HG03521 (cell line): ENCODE measurements around the gene SLC18B1.
"Not testable (repeated sequence)": the region's sequence is repeated elsewhere in the genome, so short reads cannot be mapped to it uniquely, and the experiment has no call there.

Experiments used
- ATAC-seq: cut with Tn5 transposase; IDR thresholded peaks from one replicate; pipeline ENCODE4 v1.9.1; 2021; ENCODE audit warnings: mild to moderate bottlenecking, moderate library complexity; ENCODE audit not compliant: unreplicated experiment

SLC18B1 gene

GRCh38 chr6:132800656-132801055 is 2.2 kb upstream of the SLC18B1 start:
- no peak for ATAC-seq

- ATAC-seq = peak; percentile 82
These were observed 567 bp upstream of the SLC18B1 start for GRCh38 chr6:132798869-132799538.

- no peak for ATAC-seq
These were observed 3.0 kb downstream of the SLC18B1 start for GRCh38 chr6:132795461-132795860.

DNA sequence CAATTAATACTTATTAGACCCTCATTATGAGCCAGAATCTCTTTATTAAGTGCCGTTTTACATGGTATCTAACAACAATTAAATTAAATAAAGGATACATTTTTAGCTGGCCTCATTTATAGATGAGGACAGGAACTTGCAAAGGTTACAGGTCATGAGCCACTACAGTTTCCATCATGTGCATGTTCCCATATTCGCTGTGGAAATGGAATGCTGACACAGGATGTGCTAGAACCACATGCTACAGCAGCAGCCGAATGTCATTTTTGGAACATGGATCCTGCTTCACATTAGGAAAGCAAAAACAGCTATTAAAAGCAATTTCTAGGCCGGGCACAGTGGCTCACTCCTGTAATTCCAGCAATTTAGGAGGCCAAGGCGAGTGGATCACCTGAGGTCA is 5.9 kb downstream of the SLC18B1 start:
- ATAC-seq = no peak

DNA sequence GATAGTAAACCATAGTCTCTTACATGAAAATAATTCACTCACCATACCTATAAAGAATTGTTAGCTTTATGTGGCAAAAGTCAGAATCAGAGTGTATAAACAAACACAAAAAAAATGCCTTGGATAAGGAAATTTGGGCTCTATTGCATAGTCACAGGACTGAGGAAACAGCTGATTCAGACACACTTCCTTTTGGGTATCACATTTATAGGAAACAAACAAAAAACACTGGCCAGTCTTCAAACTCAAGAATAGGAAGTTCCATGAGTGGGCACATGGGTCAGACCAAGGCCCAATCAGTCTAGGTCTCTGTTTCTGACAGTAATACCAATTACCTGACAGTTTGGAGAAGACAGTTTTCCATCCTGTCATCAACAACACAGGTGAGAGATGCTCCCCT is 8.0 kb downstream of the SLC18B1 start:
- no peak for ATAC-seq

DNA sequence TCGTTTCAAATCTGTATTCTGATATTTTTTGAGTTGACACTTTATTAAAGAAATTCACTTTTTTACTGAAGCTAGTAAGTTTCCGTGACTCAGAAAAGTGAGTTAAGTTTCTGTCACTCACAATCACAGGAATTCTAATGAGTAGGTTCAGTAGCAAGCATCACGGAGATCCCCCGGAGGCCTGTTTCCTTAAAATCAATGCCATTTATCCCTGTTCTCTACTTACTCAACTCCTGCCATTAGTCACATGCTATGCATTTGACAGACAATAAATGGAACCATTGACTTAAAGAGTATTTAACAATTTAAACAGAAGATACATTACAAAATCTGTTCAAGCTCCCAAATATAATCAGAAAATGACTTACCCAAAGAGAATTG is 9.1 kb downstream of the SLC18B1 start:
- no peak for ATAC-seq

DNA sequence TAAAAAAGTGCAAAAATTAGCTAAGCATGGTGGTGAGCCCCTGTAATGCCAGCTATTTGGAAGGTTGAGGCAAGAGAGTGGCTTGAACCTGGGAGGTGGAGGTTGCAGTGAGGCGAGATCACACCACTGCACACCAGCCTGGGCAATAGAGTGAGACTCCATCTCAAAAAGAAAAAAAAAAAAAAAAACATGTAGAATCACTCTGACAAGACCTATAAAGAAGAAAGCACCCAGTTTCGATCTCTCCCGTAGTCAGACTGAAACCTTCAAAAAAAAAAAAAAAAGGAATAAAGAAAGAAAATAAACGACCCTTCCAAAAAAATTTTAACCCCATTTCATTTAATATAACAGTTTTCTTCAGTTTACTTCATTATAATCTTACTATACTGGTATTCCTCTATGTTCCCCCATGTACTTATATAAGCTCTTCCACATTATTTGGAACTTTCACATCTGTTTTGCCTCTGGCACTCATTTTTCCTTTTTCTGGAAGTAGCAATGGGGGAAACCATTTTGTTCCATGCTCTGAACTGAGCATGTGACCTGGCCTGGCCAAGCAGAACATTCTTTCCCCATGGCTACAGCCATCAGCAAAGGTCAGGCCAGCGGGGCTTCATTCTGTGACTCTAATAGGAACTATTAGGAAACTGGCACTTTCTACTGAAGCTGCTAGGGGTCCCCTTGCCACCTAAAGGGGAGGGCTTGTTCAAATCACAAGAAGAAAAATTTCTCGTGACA is 9.6 kb downstream of the SLC18B1 start:
- no peak for ATAC-seq

DNA sequence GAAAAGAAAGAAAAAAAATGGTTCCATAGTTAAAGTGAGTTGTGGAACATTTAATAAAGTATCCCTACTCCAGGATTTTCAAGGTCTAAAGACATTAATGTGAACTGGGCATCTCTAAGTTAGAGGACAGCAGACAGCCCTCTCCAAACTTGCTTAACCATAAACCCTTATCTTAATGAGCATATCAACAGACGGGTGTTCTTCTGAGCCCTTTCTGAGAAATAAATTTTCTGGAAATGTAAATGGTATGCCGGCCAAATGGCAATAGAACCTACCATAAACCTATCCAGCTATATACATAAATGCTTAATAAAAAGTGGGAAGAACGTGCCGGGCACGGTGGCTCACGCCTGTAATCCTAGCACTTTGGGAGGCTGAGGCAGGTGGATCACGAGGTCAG is 12.5 kb downstream of the SLC18B1 start:
- ATAC-seq = no peak

DNA sequence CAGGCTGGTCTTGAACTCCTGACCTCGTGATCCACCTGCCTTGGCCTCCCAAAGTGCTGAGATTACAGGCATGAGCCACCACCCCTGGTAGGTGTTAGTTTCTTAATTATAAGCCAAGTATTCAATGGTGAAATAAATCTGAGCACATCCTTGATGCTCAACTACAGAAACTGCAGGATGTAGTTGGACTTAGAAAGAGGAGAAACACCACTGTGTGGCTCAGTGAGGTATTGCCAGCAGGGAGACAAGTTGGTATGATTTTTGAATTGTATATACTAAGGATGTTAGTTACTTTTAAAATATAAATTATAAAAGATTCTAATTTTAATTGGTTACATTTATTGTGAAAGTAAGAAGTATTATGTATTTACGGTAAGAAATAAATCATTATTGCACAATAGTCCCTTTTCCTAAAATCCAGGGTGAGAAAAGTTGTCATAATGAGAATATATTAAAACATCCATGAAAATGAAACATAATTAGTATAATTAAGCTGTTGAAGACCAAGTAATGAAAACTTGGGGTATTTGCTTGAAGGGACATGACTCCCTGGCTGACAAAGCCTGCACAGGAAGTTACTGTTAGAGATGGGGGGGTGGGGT is 17.6 kb downstream of the SLC18B1 start:
- ATAC-seq = peak; percentile 69

DNA sequence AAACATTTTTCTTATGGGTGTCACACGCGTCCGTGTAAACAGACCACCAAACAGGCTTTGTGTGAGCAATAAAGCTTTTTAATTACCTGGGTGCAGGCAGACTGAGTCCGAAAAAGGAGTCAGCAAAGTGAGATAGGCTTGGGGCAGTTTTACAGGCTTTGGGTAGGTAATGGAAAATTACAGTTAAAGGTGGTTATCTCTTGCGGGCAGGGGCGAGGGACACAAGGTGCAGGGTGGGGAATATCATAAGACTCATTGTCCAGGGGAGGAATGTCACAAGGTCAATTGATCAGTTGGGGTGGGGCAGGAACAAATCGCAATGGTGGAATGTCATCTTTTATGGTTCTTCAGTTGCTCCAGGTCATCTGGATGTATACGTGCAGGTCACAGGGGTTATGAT is 20.6 kb downstream of the SLC18B1 start:
- ATAC-seq = not testable (repeated sequence)

DNA sequence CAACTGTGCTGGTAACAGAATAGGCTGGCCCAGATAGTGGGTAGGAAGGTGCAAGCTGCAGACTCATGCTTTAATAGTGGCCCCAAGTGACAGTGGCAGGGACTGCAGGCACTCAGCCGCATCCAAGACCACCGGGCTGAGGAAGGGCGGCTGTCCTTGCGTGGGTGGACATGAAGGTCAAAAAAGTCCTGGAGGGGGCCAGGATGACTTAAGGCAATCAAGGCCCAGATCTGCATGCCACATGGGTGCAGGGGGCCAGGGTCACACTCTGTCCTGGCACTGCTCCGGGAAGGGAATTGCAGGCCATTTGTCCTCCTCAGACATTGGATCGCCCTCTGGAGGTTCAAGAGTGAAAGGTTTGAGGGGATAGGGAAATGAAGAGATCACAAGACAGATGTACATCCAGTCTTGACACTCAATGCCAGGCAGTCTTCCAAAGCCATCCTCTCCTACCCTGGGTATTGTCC is 30.4 kb downstream of the SLC18B1 start:
- peak; percentile 83 for ATAC-seq

GRCh38 chr6:132765560-132765959 is 32.9 kb downstream of the SLC18B1 start:
- ATAC-seq = no peak

- ATAC-seq = no peak
These were observed 34.1 kb downstream of the SLC18B1 start for GRCh38 chr6:132764370-132764769.

GRCh38 chr6:132763269-132763668 is 35.2 kb downstream of the SLC18B1 start:
- ATAC-seq = peak; percentile 87

DNA sequence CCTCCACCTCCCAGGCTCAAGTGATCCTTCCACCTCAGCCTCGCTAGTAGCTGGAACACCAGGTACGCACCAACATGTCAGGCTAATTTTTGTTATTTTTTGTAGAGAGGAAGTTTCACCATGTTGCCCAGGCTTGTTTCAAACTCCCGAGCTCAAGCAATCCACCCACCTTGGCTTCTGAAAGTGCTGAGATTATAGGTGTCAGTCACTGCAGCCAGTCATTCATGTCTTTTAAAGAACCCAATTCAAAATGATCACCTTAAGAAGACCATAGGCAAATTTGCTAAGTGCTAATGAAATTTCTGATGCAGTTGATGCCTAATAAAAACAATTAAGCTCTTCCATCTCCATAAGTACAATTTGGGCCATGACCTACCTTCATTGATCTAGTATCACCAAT is 38.2 kb downstream of the SLC18B1 start:
- no peak for ATAC-seq

DNA sequence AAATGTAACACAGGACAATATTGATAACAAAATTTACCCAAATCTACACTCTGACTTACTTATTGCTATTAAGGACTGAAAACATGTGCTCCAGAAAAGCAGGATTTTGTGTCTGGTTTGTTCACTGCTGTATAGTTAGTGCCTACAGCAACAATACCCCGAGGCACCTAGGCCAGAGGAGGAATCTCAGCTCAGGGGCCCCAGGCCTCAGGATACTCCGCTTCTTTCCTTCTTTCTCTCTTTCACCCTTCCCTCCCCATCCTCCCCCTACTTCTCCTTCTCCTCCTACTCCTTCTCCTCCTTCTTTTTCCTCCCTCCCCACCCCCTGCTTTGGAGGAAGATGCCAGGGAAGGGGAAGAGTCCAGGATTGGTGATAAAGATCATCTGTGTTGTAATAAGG is 39.7 kb downstream of the SLC18B1 start:
- ATAC-seq = no peak

- no peak for ATAC-seq
These were observed 46.2 kb downstream of the SLC18B1 start for GRCh38 chr6:132752255-132752654.

DNA sequence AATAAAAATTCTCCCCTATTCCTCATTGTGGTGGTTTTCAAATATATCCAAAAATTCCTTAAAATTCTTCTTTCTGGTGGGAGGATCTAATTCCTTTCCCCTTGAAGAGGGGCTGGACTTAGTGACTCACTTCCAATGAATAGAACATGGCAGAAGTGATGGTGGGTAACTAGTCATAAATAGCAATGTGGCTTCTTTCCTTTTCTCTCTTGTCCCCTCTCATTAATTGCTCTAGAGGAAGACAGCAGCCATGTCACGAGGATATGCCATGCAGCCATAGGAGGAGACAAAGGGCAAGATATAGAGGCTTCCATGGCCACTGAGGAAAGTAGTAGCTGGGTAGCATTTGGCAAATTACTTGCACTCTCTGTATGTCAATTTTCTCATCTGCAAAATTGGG is 46.6 kb downstream of the SLC18B1 start:
- no peak for ATAC-seq

- ATAC-seq = no peak
These were observed 47.1 kb downstream of the SLC18B1 start for GRCh38 chr6:132751306-132751705.

- peak; percentile 86 for ATAC-seq
These were observed 47.8 kb downstream of the SLC18B1 start for GRCh38 chr6:132750455-132751248.

DNA sequence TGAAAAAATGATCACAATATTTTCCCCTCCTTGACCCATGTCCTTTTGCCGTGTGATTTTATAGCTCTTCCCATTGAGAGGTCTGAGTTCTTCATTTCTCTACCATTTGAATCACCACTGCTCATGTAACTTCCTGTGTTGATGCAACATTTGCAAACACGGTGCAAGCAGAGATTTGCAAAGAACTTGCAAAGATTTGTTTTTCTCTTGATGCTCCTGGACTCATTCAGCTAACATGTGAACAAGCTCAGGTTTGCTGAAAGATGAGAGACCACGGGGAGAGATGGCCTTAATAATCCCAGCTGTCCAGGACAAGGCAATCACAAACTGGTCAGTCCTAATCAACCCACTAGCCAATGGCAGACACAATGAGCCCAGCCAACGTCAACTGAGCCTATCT is 49.3 kb downstream of the SLC18B1 start:
- no peak for ATAC-seq
